Neuronal stem cell (in vitro differentiated cells): ENCODE measurements around the gene EIF3L.
A peak's percentile ranks its signal among the peaks of the same experiment; 100 is the strongest.

Experiments
- DNase-seq: peaks from one replicate; pipeline ENCODE4 v3.0.0-alpha.2; 2013; ENCODE audit warnings: low spot score
- H2AFZ ChIP-seq: one replicate; pipeline ENCODE4 v1.6.1; 2013; ENCODE audit warnings: mild to moderate bottlenecking, low read length, inconsistent platforms
- H2AK5ac ChIP-seq: 2 replicates; pipeline ENCODE4 v1.6.1; 2013; ENCODE audit warnings: low read depth, mild to moderate bottlenecking, inconsistent platforms, low read length, moderate library complexity, mixed read lengths
- H2BK120ac ChIP-seq: 2 replicates; pipeline ENCODE4 v1.6.1; 2013; ENCODE audit warnings: low read depth, mild to moderate bottlenecking, inconsistent platforms, low read length, moderate library complexity, mixed read lengths
- H2BK12ac ChIP-seq: one replicate; pipeline ENCODE4 v1.6.1; 2013; ENCODE audit warnings: low read length, inconsistent platforms
- H2BK15ac ChIP-seq: 2 replicates; pipeline ENCODE4 v1.6.1; 2013; ENCODE audit warnings: mild to moderate bottlenecking, low read length, inconsistent platforms, mixed read lengths
- H2BK5ac ChIP-seq: one replicate; pipeline ENCODE4 v1.6.1; 2013; ENCODE audit warnings: inconsistent platforms, mild to moderate bottlenecking, low read length, moderate library complexity
- H3K14ac ChIP-seq: one replicate; pipeline ENCODE4 v1.6.1; 2013; ENCODE audit warnings: low read length, inconsistent platforms
- H3K18ac ChIP-seq: 2 replicates; pipeline ENCODE4 v1.6.1; 2013; ENCODE audit warnings: low read length, inconsistent platforms
- H3K23ac ChIP-seq: 2 replicates; pipeline ENCODE4 v1.6.1; 2013; ENCODE audit warnings: low read depth, mild to moderate bottlenecking, mixed read lengths, low read length, inconsistent platforms; ENCODE audit not compliant: poor library complexity
- H3K27ac ChIP-seq: replicated peaks from 3 replicates; pipeline ENCODE4 v1.5.1; 2013; ENCODE audit warnings: low read length, inconsistent platforms
- H3K27me3 ChIP-seq, 3 experiments: 2 replicates each; pipeline ENCODE4 v1.6.1; 2013; ENCODE audit warnings: low read length in 3 of 3, mild to moderate bottlenecking in 2 of 3, inconsistent platforms in 1 of 3, low read depth in 1 of 3, mixed read lengths in 1 of 3, moderate library complexity in 1 of 3; ENCODE audit not compliant: control insufficient read depth in 3 of 3, insufficient read depth in 3 of 3
- H3K36me3 ChIP-seq, 2 donors: replicated peaks in 1 of 2; 2 replicates each; pipeline ENCODE4 v1.6.1; 2013; ENCODE audit warnings: low read length in 2 of 2; ENCODE audit not compliant: control insufficient read depth in 2 of 2, insufficient read depth in 2 of 2
- H3K4ac ChIP-seq: 2 replicates; pipeline ENCODE4 v1.6.1; 2013; ENCODE audit warnings: inconsistent platforms, mild to moderate bottlenecking, low read length, moderate library complexity
- H3K4me1 ChIP-seq, 2 donors: 1 replicate in 1 of 2; 2 replicates in 1 of 2; pipeline ENCODE4 v1.6.1; 2013; ENCODE audit warnings: low read length in 2 of 2, low read depth in 1 of 2; ENCODE audit not compliant: control insufficient read depth in 2 of 2, insufficient read depth in 1 of 2
- H3K4me2 ChIP-seq: one replicate; pipeline ENCODE4 v1.6.1; 2013; ENCODE audit warnings: mild to moderate bottlenecking, low read length, inconsistent platforms; ENCODE audit not compliant: insufficient read depth, poor library complexity, severe bottlenecking
- H3K4me3 ChIP-seq, 2 donors: 2 replicates each; pipeline ENCODE4 v1.5.1; 2013; ENCODE audit warnings: low read length in 2 of 2, mild to moderate bottlenecking in 2 of 2, inconsistent platforms in 1 of 2, moderate library complexity in 1 of 2
- H3K79me1 ChIP-seq: one replicate; pipeline ENCODE4 v1.6.1; 2013; ENCODE audit warnings: low read depth, mild to moderate bottlenecking, inconsistent platforms, low read length, moderate library complexity
- H3K9ac ChIP-seq: one replicate; pipeline ENCODE4 v1.6.1; 2013; ENCODE audit warnings: mild to moderate bottlenecking, low read depth, low read length, inconsistent platforms; ENCODE audit not compliant: poor library complexity
- H3K9me3 ChIP-seq, 2 donors: replicated peaks in 1 of 2; 2 replicates each; pipeline versions ENCODE3 to v1.6.1; 2013; ENCODE audit warnings: low read length in 2 of 2, mild to moderate bottlenecking in 2 of 2, inconsistent platforms in 1 of 2, low read depth in 1 of 2, mixed read lengths in 1 of 2, moderate library complexity in 1 of 2; ENCODE audit not compliant: control insufficient read depth in 2 of 2, insufficient read depth in 1 of 2
- H4K8ac ChIP-seq: one replicate; pipeline ENCODE4 v1.6.1; 2013; ENCODE audit warnings: low read depth, mild to moderate bottlenecking, inconsistent platforms, low read length, moderate library complexity
- H4K91ac ChIP-seq: one replicate; pipeline ENCODE4 v1.6.1; 2013; ENCODE audit warnings: low read length, low read depth, mild to moderate bottlenecking, inconsistent platforms; ENCODE audit not compliant: poor library complexity
- WGBS, 2 donors: extraction: QIAGEN DNeasy Blood & Tissue Kit; methylation state at CpG; one replicate each; pipeline ENCODE4 v1.1.7; 2013; ENCODE audit warnings: missing lambda C conversion rate in 2 of 2, mixed read lengths in 1 of 2; ENCODE audit not compliant: insufficient read length in 2 of 2, insufficient replicate concordance in 1 of 2; ENCODE audit errors: extremely low coverage in 2 of 2; 5-methylcytosine and 5-hydroxymethylcytosine counted together

EIF3L gene

GRCh38 chr22:37812869-37813678, 36.1 kb upstream of the EIF3L start:
- no peak overlapping the region for H4K91ac ChIP-seq
- peaks cover under 1 to 6% of the 10 kb centered on the region in 2 donors for H3K4me1 ChIP-seq
- H2AFZ ChIP-seq: no peak overlapping the region
- H3K27ac ChIP-seq: no peak overlapping the region
- H2BK12ac ChIP-seq: no peak overlapping the region
- H3K14ac ChIP-seq: no peak overlapping the region
- H3K79me1 ChIP-seq: no peaks in the 10 kb centered on the region
- peak overlapping the region; percentile 58 for H2BK15ac ChIP-seq
- H3K9ac ChIP-seq: no peak overlapping the region
- H2BK120ac ChIP-seq: no peak overlapping the region
- no peak overlapping the region for H3K4me3 ChIP-seq
- no peak for DNase-seq
- H2AK5ac ChIP-seq: no peak overlapping the region
- peak overlapping the region; percentile 17 for H3K18ac ChIP-seq
- no peaks in the 10 kb centered on the region for H3K9me3 ChIP-seq
- no peak overlapping the region for H4K8ac ChIP-seq
- H3K4me2 ChIP-seq: no peak overlapping the region
- no peak overlapping the region for H2BK5ac ChIP-seq
- H3K23ac ChIP-seq: no peak overlapping the region
- H3K36me3 ChIP-seq: peaks cover 19 to 46% of the 10 kb centered on the region in 2 donors
- peaks cover 0 to 4% (median 0%) of the 10 kb centered on the region in 3 experiments for H3K27me3 ChIP-seq
- H3K4ac ChIP-seq: no peak overlapping the region
- no CpG with 5 or more reads among the region's 27 CpGs for WGBS, 2 donors

- H3K14ac ChIP-seq: no peak overlapping the region
- no peak overlapping the region for H2BK12ac ChIP-seq
- H2AFZ ChIP-seq: no peak overlapping the region
- no peaks in the 10 kb centered on the region for H3K79me1 ChIP-seq
- H2AK5ac ChIP-seq: no peak overlapping the region
- H3K9me3 ChIP-seq: peaks cover 0 to 2% of the 10 kb centered on the region in 2 donors
- peak overlapping the region; percentile 53 for H2BK5ac ChIP-seq
- no peak overlapping the region for H2BK120ac ChIP-seq
- H3K23ac ChIP-seq: no peak overlapping the region
- no CpG with 5 or more reads among the region's 12 CpGs for WGBS, 2 donors
- H3K27ac ChIP-seq: no peak overlapping the region
- H3K4me1 ChIP-seq: peaks cover 3 to 11% of the 10 kb centered on the region in 2 donors
- DNase-seq: no peak
- H3K9ac ChIP-seq: no peak overlapping the region
- no peak overlapping the region for H3K18ac ChIP-seq
- H2BK15ac ChIP-seq: no peak overlapping the region
- H4K8ac ChIP-seq: no peak overlapping the region
- H3K27me3 ChIP-seq: peaks cover 0 to 24% (median 8%) of the 10 kb centered on the region in 3 experiments
- no peak overlapping the region for H3K4me2 ChIP-seq
- no peak overlapping the region for H3K4ac ChIP-seq
- H4K91ac ChIP-seq: no peak overlapping the region
- H3K36me3 ChIP-seq: peaks cover 16 to 33% of the 10 kb centered on the region in 2 donors
- no peak overlapping the region for H3K4me3 ChIP-seq
Measured at GRCh38 chr22:37815593-37815992, 33.6 kb upstream of the EIF3L start.

- H3K79me1 ChIP-seq: no peaks in the 10 kb centered on the region
- no peak overlapping the region for H3K23ac ChIP-seq
- WGBS, 2 donors: no CpG with 5 or more reads among the region's 23 CpGs
- peaks cover 0 to 24% (median 8%) of the 10 kb centered on the region in 3 experiments for H3K27me3 ChIP-seq
- H3K4me2 ChIP-seq: no peak overlapping the region
- no peak overlapping the region for H3K18ac ChIP-seq
- no peak overlapping the region for H4K91ac ChIP-seq
- no peak overlapping the region for H3K14ac ChIP-seq
- H3K9ac ChIP-seq: no peak overlapping the region
- H3K4ac ChIP-seq: no peak overlapping the region
- H2BK5ac ChIP-seq: peak overlapping the region; percentile 22
- no peak overlapping the region for H2AFZ ChIP-seq
- no peak overlapping the region for H2BK12ac ChIP-seq
- H3K4me3 ChIP-seq: no peak overlapping the region
- H3K36me3 ChIP-seq: peaks cover 16 to 33% of the 10 kb centered on the region in 2 donors
- H4K8ac ChIP-seq: no peak overlapping the region
- no peak for DNase-seq
- no peak overlapping the region for H2BK15ac ChIP-seq
- no peak overlapping the region for H2BK120ac ChIP-seq
- H3K27ac ChIP-seq: no peak overlapping the region
- peaks cover 3 to 11% of the 10 kb centered on the region in 2 donors for H3K4me1 ChIP-seq
- no peak overlapping the region for H2AK5ac ChIP-seq
- H3K9me3 ChIP-seq: peaks cover 0 to 2% of the 10 kb centered on the region in 2 donors
Measured at GRCh38 chr22:37816543-37817180, 32.6 kb upstream of the EIF3L start.
